GM19372 (cell line): ENCODE data around the gene SCAMP3.

ENCODE experiments used
- ATAC-seq: cut with Tn5 transposase; IDR thresholded peaks from one replicate; pipeline ENCODE4 v1.9.1; 2021; ENCODE audit warnings: mild to moderate bottlenecking, low read depth, moderate library complexity; ENCODE audit not compliant: unreplicated experiment

Gene SCAMP3

DNA sequence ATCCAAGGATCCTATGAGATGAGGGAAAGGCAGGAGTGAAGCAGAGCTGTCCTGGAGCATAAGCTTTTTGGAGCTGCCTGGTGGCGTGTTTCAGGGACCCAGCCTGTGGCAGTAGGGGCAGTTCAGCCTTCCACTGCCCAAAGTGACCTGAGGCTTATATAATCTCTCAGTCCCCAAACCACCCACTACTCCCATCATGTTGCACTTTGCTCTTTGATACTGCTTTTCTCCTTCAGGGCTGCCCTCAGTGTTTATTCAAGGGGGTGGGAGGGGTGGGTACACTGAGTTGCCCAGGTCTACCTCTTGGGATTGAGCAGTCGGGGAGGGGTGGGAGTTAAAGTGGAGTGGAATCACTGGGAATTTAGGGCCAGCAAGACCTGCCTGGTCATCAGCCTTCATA, 24.4 kb upstream of the SCAMP3 start:
- no peak for ATAC-seq

DNA sequence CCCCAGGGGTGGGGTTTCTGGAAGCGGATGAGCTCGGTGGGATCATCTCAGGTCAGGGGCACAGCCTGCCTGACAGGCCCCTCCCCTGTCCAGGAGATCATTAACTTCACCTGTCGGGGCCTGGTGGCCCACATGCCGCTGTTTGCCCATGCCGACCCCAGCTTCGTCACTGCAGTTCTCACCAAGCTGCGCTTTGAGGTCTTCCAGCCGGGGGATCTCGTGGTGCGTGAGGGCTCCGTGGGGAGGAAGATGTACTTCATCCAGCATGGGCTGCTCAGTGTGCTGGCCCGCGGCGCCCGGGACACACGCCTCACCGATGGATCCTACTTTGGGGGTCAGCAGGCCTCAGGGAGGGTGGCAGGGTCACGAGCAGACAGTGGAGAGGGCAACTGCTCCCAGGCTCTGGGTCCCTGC, 23.5 kb upstream of the SCAMP3 start:
- ATAC-seq, result no peak

DNA sequence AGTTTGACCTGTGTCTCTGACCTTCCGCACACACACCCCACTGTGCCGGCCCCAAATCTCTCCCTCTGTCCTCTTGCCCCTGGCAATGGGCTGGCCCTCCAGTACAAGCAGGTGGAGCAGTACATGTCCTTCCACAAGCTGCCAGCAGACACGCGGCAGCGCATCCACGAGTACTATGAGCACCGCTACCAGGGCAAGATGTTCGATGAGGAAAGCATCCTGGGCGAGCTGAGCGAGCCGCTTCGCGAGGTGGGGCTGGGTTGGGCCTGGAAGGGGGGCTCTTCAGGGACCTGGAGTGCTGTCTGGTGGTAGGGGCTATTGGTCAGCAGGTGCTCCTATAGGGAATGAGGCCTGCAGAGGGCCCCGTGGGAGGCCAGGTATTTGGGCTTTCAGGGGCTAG, 22.9 kb upstream of the SCAMP3 start:
- ATAC-seq, result no peak

DNA sequence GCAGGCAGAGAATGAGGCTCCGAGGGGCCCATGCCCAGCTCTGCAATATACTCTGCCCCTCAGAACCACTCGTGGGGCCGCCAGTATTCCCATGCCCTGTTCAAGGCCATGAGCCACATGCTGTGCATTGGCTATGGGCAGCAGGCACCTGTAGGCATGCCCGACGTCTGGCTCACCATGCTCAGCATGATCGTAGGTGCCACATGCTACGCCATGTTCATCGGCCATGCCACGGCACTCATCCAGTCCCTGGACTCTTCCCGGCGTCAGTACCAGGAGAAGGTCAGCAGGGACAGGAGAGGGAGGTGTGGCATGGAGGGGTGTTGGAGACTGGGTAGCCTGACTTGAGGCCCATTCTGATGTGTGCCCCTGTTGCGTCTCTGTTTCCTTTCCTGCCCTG, 22.3 kb upstream of the SCAMP3 start:
- no peak for ATAC-seq

DNA sequence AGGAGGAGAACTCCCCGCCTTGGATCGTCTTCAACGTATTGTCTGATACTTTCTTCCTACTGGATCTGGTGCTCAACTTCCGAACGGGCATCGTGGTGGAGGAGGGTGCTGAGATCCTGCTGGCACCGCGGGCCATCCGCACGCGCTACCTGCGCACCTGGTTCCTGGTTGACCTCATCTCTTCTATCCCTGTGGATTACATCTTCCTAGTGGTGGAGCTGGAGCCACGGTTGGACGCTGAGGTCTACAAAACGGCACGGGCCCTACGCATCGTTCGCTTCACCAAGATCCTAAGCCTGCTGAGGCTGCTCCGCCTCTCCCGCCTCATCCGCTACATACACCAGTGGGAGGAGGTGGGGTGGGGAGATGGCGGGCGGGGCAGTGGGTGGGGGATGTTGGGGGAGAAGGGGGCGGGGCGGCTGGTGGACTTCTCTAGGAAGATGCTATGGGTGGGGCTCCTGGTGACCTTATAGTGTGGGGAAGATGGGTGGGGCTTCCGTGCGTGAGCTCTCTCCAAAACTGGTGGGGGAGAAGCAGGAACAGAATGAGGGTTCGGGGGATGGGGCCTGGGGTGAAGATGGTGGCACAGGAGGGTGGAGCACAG, 20.4 kb upstream of the SCAMP3 start:
- no peak for ATAC-seq

DNA sequence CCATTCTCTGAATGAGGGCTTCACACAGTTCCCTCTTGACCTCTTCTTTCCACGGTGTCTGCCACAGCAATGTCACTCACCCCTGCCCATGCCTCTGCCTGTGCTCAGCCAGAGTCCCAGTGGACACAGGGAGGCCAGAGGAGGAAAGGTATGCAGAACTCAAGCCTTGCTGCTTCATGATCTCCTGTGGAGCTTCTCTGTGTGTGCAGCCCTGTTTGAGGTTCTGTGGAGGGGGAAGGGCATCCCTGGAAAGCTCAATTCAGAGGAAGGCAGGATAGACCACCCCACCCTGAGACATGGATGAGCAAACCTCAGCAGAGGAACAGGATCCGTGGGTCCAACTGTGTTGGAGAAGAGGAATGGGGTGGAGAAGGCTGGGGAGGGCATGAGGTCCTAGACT, 17.1 kb upstream of the SCAMP3 start:
- no peak for ATAC-seq

DNA sequence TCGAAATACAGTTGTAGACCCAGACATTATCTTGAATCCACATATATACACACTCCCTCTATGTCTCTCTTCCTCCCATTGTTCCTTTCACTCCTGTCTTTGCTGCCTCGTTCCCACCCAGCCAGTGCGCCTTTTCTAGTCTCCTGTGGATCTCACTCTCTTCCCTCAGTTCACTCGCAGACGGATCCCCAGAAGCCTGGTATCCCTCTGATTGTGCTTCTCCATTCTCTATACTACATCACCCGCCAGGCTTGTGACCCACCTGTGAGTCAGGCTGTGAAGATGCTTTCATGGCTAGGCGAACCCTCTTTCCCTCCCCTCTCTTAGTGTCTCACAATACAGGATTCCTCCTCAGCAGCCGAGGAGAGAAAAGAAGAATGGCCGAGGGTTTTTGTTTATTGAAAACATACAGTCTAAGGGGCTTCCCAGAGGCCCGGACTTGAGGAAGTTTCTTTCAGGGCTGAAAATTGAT, 16.6 kb upstream of the SCAMP3 start:
- ATAC-seq, result no peak

DNA sequence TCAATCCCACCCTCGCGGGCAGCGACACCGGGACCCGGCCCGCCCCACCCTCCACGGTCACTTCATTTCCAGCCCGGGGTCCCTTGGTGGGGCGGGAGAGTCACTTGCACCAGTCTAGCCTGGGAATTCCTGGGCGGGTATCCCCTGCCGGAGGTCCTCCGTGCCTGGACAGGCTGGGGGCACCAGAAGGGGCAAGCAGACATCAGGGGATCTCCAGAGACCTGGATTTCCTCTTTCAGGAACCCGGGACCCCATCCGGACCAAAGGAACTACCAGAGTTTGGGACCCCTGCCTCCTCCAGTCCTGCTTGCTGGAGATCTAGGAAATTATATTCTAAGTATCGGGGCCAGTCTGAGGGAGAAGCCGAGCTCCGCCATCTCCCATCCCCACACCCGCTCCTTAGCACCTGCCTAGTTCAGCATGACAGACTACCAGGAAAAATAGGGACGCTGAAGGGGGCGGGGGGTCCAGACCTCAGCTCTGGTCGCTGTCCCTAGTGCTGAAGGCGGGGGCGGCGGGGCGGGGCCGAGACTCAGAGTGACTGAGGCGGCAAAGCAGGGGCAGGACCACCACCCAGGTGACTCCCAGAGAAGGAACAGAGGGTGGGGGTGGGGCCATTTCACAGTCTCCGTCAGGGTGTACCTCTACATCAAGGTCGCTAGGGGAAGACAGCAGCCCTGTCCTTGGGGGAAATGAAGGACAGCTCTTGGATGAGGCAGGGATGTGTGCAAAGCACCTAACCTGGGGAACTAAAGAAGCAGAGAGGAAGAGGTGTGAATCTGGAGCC, 15.9 kb upstream of the SCAMP3 start:
- ATAC-seq, result no peak

DNA sequence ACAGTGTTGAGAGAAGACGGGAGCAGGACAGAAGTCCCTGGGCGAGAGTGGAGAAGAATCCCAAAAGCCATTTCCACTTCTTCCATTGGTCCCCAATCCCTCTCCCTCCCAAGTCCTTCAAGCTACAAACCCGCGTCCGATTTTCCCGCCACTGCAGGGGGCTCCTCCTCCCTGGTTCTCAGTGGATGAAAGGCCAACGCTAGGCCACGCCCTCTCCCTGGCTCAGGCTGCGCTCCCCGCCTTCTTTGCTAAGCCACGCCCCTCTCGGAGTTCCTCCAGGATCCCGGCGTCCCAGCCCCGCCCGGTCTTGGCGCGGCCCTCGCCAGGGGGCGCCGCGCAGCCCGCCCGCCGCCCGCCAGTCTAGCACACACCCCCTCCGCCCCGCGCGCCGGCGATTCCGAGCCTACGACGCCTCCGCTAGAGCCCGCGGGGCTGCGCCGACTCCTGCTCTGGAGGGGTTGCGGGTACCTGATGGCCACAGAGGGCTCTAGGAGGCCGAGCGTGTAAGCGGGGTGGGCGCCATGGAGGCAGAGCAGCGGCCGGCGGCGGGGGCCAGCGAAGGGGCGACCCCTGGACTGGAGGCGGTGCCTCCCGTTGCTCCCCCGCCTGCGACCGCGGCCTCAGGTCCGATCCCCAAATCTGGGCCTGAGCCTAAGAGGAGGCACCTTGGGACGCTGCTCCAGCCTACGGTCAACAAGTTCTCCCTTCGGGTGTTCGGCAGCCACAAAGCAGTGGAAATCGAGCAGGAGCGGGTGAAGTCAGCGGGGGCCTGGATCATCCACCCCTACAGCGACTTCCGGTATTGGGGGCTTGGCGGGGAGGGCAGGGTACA, 15.1 kb upstream of the SCAMP3 start, which contains the start of gene HCN3:
Gene HCN3, plus strand, starts transcription at position 394 of the 832 bp plus-strand sequence. Its CDS starts 128 bp downstream, at position 522.
- ATAC-seq, result peak; percentile 66

DNA sequence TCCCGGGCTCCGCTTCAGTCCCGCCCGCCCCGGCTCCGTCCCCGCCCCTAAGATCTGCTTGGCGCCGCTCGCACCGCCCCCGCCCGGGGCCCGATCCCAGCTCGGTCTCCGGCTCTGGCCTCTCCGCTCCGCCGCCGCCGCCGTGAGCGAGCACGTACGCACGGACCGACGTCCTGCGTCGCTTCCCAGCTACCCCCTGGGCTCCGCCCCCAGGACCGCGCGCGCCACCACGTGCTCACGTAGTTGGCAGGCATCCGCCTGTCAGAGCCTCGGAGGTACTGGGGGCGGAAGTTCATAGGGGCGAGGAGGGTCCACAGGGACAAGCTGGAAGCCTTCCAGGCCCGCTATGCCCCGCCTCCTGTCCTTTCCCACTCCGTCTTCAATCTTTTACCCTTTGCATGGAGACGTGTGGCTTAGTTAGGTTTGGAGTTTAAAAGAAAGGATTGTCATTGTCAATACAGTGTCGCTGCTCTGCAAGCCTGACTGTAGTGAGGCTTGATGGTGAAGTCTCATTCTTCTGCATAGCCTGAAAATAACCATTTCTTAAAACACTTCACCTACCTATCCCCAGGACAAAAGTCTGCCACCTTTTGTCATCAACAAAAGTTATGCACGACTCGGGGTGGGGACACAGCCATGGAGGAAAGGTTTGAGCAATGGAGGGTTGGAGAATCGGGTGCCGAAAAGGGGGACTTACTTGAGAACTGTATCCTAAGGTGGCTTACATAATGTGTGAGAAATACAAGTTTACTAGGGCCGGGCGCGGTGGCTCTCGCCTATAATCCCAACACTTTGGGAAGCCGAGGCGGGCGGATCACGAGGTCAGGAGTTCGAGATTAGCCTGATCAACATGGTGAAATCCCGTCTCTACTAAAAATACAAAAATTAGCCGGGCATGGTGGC, 11.4 kb upstream of the SCAMP3 start, which contains the start of gene CLK2:
Gene CLK2, minus strand, starts transcription at position 162 of the 903 bp plus-strand sequence. CDS start 2,527 bp downstream, outside the sequence.
- ATAC-seq, result peak; percentile 70

DNA sequence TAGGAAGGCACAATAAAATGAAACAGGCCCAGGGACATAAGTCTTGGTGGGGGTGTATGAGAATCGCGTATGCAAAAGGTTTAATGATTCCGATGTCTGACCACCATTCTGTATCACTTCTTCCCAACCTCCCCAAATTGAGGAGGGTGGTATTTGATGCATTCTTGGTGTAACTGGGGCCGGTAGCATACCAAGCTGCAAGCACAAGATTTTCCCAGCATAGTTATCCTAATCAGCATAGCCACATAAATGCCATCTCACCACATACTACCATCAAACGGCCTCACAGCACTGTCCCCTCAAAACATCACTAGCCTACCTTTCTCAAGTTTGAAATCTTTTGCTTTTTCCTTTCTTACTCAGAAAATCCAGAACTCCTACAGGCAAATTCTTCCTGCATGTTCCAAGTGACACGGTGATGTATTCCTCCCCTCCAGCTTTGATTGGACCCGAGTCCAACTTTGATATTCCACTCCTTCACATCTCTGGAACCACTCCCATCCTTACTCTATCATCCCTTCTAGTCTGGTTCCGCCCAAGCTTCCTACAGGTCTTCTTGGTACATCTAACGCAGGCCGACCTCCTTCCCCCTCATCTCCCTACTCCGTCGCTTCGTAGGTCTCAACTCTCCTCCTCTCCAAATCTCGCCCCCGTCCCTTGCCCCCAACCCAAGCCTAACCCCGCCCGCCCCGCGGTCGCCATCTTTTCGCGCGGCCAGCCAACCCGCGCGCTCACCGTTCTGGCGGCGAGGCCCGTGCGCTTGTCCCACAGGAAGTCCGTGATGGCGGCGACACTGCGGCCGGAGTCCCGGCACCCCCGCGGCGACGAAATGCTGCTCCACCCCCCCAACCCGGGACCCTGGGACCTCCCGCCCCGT, 10.5 kb upstream of the SCAMP3 start:
- ATAC-seq, result peak; percentile 19

DNA sequence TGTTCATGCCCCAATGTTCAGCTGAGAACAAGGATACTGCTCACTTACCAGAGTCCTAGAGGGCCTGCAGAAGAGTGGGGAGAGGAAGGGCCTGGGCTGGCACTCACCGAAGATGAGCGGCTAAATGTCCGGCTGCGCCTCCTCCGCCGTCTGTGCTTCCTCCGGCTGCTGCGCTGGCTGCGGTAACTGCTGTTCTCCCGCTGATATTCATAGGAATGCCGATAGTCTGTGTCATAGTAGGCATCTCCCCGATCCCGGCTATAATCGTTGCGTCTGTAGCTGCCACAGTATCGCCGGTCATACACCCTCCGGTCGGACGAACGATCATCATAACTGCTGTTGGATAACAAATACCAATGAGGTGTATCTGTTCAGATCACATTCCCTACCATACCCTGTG, 7.2 kb upstream of the SCAMP3 start:
- no peak for ATAC-seq

DNA sequence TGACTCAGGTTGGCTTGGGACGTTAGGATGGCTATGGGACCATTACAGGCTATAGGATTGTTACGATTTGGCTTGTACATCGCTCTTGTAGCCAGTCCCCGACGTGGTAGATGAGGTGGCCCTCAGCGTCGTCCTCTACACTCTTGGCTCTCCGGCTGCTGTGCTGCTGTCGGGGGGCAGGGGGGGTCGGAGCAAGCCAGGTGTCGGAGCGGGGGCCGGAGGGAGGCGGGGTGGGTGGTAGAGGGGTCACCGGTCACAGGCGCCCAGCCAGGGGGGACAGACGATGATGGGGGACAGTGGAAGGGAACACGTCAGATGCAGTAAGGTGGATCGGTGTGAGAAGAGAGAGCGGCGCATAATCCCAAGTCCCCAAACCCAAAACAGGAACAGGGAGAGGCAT, 6.5 kb upstream of the SCAMP3 start:
- ATAC-seq, result no peak

DNA sequence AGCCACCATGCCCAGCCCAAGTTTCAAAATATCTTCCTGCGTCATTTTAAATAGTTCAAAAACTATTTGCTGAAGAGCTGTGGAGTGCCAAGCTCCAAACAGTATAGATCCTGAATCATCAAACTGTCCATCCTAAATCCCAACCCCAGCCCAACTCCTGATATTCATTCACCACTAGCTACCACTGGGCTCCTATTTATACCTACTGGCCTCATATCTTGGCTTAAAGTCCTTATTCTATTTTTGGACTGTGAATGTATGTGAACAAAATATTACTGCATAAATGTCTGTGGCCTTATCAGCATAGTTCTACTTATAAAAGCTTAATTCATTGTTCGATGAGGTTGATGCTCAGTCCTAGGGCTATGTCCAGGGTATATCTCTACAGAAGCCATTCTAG, 5.2 kb upstream of the SCAMP3 start:
- no peak for ATAC-seq

DNA sequence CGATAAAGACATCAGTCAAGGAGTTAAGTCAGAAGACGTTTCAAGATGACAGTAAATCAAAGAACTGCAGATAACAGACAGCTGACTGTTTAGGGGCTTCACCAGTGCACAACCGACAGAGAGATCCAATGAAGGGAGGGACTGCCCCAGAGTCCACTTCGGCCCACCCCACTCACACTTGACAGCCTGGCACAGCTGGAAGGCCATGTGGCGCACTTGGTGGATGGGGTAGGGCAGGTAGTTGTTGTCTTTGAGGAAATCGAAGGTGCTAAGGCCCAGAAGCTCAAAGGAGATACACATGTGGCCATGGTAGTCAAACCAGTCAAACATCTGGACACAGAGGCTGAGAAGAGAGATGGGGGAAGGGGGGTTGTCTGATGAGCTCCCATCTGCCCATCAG, 4.4 kb upstream of the SCAMP3 start:
- ATAC-seq, result no peak

DNA sequence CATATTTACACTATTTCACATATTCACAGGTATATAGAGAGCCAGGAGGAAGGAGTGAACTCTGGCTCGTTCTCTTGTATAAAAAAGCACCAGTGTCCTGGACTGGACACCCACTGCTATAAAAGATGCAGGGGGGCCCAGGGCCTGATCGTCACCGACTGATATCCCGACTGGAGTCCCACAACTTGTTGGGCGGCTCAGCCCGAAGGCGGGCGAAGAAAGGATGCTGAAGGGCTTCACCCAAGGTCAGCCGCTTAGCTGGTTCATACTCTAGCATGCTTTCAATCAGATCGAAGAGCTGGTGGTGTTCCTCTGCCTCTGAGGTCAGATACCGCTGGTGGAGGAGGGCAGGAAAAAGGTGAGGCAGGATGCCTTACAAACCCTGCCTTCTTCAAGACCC, 907 bp upstream of the SCAMP3 start:
- no peak for ATAC-seq

DNA sequence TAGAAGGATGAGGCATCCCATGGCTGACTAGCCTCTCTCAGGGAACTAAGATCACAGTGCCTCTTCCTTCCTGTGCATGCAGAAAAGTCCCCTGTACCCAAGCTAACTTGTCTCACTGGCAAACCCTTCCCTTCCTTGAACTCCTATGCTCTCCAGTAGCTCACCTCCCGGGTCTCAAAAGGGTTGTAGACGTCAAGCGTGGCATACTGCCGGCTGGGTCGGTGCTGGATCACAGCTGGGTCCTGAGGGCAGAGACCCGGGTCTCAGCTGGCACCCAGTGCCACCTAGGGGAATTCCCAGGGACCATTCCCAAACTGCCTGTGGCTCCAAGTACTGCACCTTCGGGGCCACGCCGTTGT, 688 bp downstream of the SCAMP3 start:
- ATAC-seq, result no peak

DNA sequence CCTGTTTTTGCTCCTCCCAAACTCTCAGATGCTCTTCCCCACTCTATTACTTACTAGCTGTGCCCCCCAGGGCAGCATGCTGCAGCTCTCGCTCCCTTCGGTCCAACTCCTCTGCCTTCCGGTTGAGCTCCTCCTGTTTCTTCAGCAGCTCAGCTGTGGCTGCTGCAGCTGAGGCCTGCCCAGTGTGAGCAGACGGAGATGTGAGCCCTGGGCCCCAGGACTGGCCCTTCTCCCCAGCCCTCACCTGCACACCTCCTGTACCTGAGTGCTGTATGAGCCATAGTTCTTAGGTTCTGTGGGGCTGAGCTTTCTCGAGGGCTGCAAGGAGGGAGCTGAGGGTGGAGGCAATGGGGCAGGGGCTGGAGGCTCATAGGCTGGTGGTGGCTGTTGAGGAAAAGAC, 1.9 kb downstream of the SCAMP3 start:
- no peak for ATAC-seq
